OCI-LY7 (cell line): ENCODE measurements around the gene SLC5A12.

Source experiments
- CTCF ChIP-seq: fragments of 200-600 bp; sonication (generic); conservative IDR thresholded peaks from 2 replicates; pipeline ENCODE4 v1.5.1; 2014; ENCODE audit warnings: mild to moderate bottlenecking, antibody characterized with exemption, low read length, moderate library complexity, mixed read lengths
- EZH2phosphoT487 ChIP-seq: fragments of 200-600 bp; sonication (generic); IDR thresholded peaks from 2 replicates; pipeline ENCODE4 v1.6.1; 2018; ENCODE audit warnings: low read depth, borderline replicate concordance, mild to moderate bottlenecking, mixed run types, antibody characterized with exemption, low read length, moderate library complexity, mixed read lengths

- TF ChIP-seq CTCF (no peak), EZH2phosphoT487 (no peak)
Measured at GRCh38 chr11:26703411-26704191, 18.3 kb downstream of the SLC5A12 start.
